ENCODE measurements around the gene PHETA1. TPM values are rescaled to one million over a fixed set of nuclear protein-coding genes. Genes with fewer than 3 reads are reported as not detected.
"Not testable (repeated sequence)": the region's sequence is repeated elsewhere in the genome, so short reads cannot be mapped to it uniquely, and the experiment has no call there.

PHETA1 gene
- total RNA-seq, 4 donors from 2014 or later, result under 0.01 to 15.1 (median 6.0) TPM

DNA sequence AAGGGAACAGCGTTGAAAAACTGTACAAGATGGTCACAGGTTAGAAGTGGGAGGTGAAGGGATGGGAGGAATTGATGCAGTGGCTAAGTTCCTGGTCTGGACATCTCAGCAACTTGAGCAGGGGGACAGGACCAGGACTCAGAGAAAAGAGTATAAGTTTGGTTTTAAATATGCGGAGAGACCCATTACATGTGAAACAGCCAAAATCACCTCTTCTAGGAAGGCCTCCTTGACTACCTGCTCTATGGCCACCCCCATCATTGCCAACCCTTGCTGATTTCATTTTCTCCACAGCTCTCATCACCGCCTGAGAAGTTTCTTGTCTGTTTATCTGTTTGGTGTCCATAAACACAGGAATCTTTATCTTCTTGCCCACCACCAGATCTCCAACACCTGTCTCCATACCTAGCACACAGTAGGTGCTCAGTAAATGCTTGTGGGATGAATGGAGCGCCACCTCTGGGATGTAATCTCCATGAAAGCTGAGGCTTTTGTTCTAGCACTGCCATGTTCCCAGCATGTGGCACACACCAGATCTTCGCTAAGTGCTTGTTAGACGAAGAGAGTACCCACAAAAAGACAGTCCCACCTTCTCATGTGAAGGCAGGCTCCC, 11.2 kb upstream of the PHETA1 start:
- no peak overlapping the region for H3K4me3 ChIP-seq
- H3K27ac ChIP-seq, result no peak overlapping the region
- no peak for TF ChIP-seq POLR2A (IDR thresholded peaks at IDR 0.05)
- TF ChIP-seq, protein P1, sequence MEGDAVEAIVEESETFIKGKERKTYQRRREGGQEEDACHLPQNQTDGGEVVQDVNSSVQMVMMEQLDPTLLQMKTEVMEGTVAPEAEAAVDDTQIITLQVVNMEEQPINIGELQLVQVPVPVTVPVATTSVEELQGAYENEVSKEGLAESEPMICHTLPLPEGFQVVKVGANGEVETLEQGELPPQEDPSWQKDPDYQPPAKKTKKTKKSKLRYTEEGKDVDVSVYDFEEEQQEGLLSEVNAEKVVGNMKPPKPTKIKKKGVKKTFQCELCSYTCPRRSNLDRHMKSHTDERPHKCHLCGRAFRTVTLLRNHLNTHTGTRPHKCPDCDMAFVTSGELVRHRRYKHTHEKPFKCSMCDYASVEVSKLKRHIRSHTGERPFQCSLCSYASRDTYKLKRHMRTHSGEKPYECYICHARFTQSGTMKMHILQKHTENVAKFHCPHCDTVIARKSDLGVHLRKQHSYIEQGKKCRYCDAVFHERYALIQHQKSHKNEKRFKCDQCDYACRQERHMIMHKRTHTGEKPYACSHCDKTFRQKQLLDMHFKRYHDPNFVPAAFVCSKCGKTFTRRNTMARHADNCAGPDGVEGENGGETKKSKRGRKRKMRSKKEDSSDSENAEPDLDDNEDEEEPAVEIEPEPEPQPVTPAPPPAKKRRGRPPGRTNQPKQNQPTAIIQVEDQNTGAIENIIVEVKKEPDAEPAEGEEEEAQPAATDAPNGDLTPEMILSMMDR (IDR thresholded peaks at IDR 0.05), result no peak
- no peaks in the 10 kb centered on the region for H3K4me1 ChIP-seq
- DNase-seq, result no peak
- no peaks in the 10 kb centered on the region for H3K36me3 ChIP-seq
- H3K27me3 ChIP-seq, result no peaks in the 10 kb centered on the region
- intact Hi-C loops (cut with DNase I; ENCODE audit: low total_unique reads), result no loop called here
- H3K9me3 ChIP-seq, result no peaks in the 10 kb centered on the region

DNA sequence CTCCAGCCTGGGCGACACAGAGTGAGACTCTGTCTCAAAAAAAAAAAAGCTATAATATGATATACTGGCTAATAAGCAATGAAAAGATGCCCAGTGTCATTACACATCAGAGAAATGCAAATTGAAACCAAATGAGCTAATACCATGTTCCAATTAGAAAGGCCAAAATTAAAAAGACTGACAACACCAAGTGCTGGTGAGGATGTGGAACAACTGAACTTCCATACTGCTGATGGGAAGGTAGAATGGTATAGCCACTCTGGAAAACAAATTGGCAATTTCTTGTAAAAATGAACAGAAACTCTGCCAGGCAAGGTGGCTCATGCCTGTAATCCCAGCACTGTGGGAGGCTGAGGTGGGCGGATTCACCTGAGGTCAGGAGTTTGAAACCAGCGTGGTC, 8.5 kb upstream of the PHETA1 start:
- H3K36me3 ChIP-seq, result no peaks in the 10 kb centered on the region
- H3K27me3 ChIP-seq, result no peaks in the 10 kb centered on the region
- H3K4me3 ChIP-seq, result no peak overlapping the region
- TF ChIP-seq, protein P1 (IDR thresholded peaks at IDR 0.05), result no peak
- TF ChIP-seq POLR2A (IDR thresholded peaks at IDR 0.05), result no peak
- intact Hi-C loops (cut with DNase I; ENCODE audit: low total_unique reads), result no loop called here
- no peaks in the 10 kb centered on the region for H3K4me1 ChIP-seq
- H3K9me3 ChIP-seq, result no peaks in the 10 kb centered on the region
- DNase-seq, result no peak
- no peak overlapping the region for H3K27ac ChIP-seq

DNA sequence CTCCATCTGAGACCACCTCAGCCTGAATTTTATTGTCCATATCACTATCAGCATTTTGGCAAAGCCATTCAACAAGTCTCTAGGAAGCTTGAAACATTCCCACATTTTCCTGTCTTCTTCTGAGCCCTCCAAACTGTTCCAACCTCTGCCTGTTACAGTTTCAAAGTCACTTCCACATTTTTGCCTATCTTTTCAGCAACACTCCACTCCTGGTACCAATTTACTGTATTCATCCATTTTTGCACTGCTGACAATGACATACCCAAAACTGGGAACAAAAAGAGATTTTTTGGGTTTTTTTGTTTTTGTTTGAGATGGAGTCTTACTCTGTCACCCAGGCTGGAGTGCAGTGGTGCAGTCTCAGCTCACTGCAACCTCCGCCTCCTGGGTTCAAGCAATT, 4.3 kb upstream of the PHETA1 start:
- intact Hi-C loops (cut with DNase I; ENCODE audit: low total_unique reads); DNase-seq; H3K4me3 ChIP-seq; H3K4me1 ChIP-seq; H3K27ac ChIP-seq; H3K27me3 ChIP-seq; H3K36me3 ChIP-seq; H3K9me3 ChIP-seq: not testable (repeated sequence)

DNA sequence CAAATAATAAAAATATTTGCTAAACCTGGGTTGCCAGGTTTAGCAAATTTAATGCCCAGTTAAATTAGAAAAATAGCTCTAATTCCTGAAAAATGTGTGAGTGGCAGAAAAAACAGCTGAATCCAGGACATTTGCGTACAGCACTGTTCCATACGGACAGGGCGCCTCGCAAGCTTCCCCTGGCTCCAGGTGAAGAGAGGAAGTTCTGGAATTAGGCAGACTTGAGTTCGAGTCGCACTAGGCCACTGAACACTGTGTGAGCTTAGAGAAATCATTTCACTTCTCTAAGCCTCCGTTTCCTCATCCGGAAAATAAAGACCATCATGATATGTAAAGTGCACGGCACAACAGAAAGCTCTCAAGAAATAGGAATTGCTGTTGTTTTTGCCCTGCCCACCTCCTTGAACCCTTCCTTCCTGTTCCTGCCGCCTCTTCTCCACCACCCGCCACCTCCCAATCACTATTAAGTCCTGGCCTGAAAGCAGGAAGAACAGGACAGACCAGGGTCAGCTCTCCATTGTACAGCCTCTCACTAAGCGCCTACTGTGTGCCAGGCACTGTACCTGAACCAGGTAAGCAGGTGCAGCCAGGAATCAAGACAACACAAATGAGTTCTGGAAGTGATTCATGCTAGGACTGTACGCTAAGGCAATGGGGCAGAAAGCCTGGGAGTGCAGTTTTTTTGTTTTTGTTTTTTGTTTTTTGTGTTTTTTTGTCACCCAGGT, 763 bp upstream of the PHETA1 start:
- intact Hi-C loops (cut with DNase I; ENCODE audit: low total_unique reads), result no loop called here
- H3K27ac ChIP-seq, result peak overlapping the region; percentile 67 to 80
- no peak for TF ChIP-seq POLR2A (IDR thresholded peaks at IDR 0.05)
- TF ChIP-seq, protein P1 (IDR thresholded peaks at IDR 0.05), result no peak

DNA sequence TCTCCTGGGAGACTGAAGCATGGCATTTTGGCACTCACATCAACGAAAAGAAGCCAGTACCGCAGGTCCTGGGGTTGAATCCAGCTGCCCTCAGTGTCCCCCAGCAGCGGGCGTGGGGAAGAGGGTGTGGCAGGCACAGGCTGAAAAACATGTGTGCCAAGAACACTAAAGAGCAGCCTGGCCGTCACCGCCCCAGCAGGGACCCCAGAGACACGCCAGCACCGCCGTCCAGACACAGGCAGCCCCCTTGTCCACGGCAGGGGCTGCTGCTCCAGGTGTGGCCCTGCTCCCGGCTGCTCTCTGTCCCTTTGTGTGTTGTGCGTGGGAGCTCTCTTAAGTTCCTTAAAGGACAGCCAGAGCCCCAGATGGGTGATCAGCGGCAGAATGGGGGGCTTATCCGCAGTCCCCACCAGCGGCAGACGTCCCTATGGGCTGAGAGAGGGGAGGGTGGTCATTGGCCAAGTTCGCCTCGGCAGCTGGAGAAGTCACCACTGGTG, 556 bp downstream of the PHETA1 start:
- intact Hi-C loops (cut with DNase I; ENCODE audit: low total_unique reads), result no loop called here
- Histone ChIP-seq H3K27ac (peak overlapping the region; percentile 67 to 80), H3K4me3 (peak overlapping the region; percentile 76 to 78), H3K4me1 (peaks cover 0 to 11% of the 10 kb centered on the region in 2 donors), H3K36me3 (no peaks in the 10 kb centered on the region), H3K9me3 (no peaks in the 10 kb centered on the region), H3K27me3 (no peaks in the 10 kb centered on the region)
- DNase-seq, result peak in 1 of 2 donors; percentile 26
- no peak for TF ChIP-seq POLR2A (IDR thresholded peaks at IDR 0.05)
- TF ChIP-seq, protein P1 (IDR thresholded peaks at IDR 0.05), result no peak

More for the DNA sequence above, 763 bp upstream of the PHETA1 start:
- H3K36me3 ChIP-seq, result no peaks in the 10 kb centered on the region
- H3K4me1 ChIP-seq, result peaks cover 0 to 11% of the 10 kb centered on the region in 2 donors
- DNase-seq, result no peak
- H3K9me3 ChIP-seq, result no peaks in the 10 kb centered on the region
- H3K4me3 ChIP-seq, result peak overlapping the region; percentile 76 to 78
- no peaks in the 10 kb centered on the region for H3K27me3 ChIP-seq

All from uterus (tissue), 4 donors.